Activated CD4-positive, alpha-beta T cell treated with anti-CD3 and anti-CD28 coated beads for 36 hours (primary cell): Measurements from ENCODE around the gene PLEKHO1. TPM values are rescaled to one million over a fixed set of nuclear protein-coding genes. Genes with fewer than 3 reads are reported as not detected.
"Not testable (repeated sequence)": the region's sequence is repeated elsewhere in the genome, so short reads cannot be mapped to it uniquely, and the experiment has no call there.

Source experiments
- ATAC-seq: fragments of 200-7000 bp; cut with Tn5 transposase; one replicate; pipeline ENCODE4 v1.10.0; 2021; ENCODE audit warnings: mild to moderate bottlenecking, moderate library complexity
- CTCF ChIA-PET: fragments of 350-600 bp; sonication (Branson Sonifier 250); formaldehyde crosslinking; loops from one replicate; lab custom pipeline; 2021; ENCODE audit warnings: antibody characterized with exemption; lab: Charles Lee
- POLR2A ChIA-PET: fragments of 350-600 bp; sonication (Branson Sonifier 250); formaldehyde crosslinking; loops from one replicate; lab custom pipeline; 2021; ENCODE audit warnings: antibody characterized with exemption, inconsistent platforms; lab: Charles Lee
- DNase-seq: peaks from one replicate; pipeline ENCODE4 v3.0.0-alpha.2; 2020
- H3K27ac Mint-ChIP-seq: one replicate; pipeline ENCODE4 v1.8.0; 2021; ENCODE audit warnings: mixed read lengths
- H3K27me3 Mint-ChIP-seq: one replicate; pipeline ENCODE4 v1.8.0; 2021; ENCODE audit warnings: mixed read lengths
- H3K36me3 Mint-ChIP-seq: one replicate; pipeline ENCODE4 v1.8.0; 2021; ENCODE audit warnings: low read depth, mixed read lengths
- H3K4me1 Mint-ChIP-seq: one replicate; pipeline ENCODE4 v1.8.0; 2021; ENCODE audit warnings: mixed read lengths
- H3K4me3 Mint-ChIP-seq: one replicate; pipeline ENCODE4 v1.8.0; 2021; ENCODE audit warnings: mild to moderate bottlenecking, moderate library complexity, mixed read lengths
- H3K9me3 Mint-ChIP-seq: one replicate; pipeline ENCODE4 v1.8.0; 2021; ENCODE audit warnings: low read depth, mixed read lengths
- intact Hi-C, 2 experiments: fragments of 100-400 bp; cut with DNase I in 1 of 2; cut with micrococcal nuclease in 1 of 2; formaldehyde crosslinking; loops; one replicate each; pipeline versions ENCODE4 v1.14.2 to v1.15.1; 2022 to 2024; cut with DNase I, micrococcal nuclease
- total RNA-seq, 2 experiments: library from RNA; stranded (reverse); gene quantifications; one replicate each; pipeline ENCODE4 v1.2.3, GENCODE V29; 2021

Gene PLEKHO1
- total RNA-seq, 2 experiments from 2014 or later: 13.2 TPM

GRCh38 chr1:150176593-150176992 is 26.9 kb downstream of the PLEKHO1 start:
- no peaks in the 10 kb centered on the region for H3K36me3 Mint-ChIP-seq
- intact Hi-C loops: no loop called here
- H3K27ac Mint-ChIP-seq: no peak overlapping the region
- no peak for ATAC-seq
- no peaks in the 10 kb centered on the region for H3K27me3 Mint-ChIP-seq
- H3K9me3 Mint-ChIP-seq: no peaks in the 10 kb centered on the region
- H3K4me1 Mint-ChIP-seq: no peaks in the 10 kb centered on the region
- ChIA-PET CTCF (interaction anchor here (1.3 kb wide), 1 partner anchor 11 kb away, joined by 4 read pairs; no protein-coding TSS in a partner anchor), POLR2A (no interaction called here)
- DNase-seq: no peak
- H3K4me3 Mint-ChIP-seq: no peak overlapping the region

- Mint-ChIP-seq H3K27me3 (no peaks in the 10 kb centered on the region), H3K9me3 (no peaks in the 10 kb centered on the region), H3K27ac (no peak overlapping the region), H3K4me3 (no peak overlapping the region), H3K36me3 (no peaks in the 10 kb centered on the region), H3K4me1 (no peaks in the 10 kb centered on the region)
- DNase-seq (no peak), ATAC-seq (no peak)
- ChIA-PET POLR2A (no interaction called here), CTCF (interaction anchor here (0.6 to 2.2 kb wide), 4 partner anchors 9 to 206 kb away, joined by 3 to 9 read pairs (median 4); no protein-coding TSS in a partner anchor)
- intact Hi-C loops: no loop called here
Measured at GRCh38 chr1:150178548-150178947, 28.8 kb downstream of the PLEKHO1 start.

DNA sequence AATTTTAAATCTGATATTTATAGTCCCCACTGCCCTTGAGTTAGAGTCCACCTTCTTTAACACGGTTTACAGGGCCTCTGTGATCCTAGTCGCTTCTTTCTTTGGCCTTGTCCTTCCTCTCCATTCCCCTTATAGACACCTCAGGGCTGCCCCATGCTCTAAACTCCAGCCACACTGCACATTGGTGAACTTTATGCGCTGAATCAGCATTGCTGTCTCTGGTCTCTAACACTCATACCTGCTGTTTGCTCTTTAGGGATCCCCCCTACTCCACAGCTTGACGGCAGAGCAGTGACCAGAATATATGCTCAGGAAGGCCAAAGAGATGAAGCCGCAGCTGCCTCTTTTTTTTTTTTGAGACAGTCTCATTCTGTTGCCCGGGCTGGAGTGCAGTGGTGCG is 30.2 kb downstream of the PLEKHO1 start:
- DNase-seq: no peak
- Mint-ChIP-seq H3K27me3 (no peaks in the 10 kb centered on the region), H3K9me3 (no peaks in the 10 kb centered on the region), H3K4me3 (no peak overlapping the region), H3K36me3 (no peaks in the 10 kb centered on the region), H3K27ac (no peak overlapping the region), H3K4me1 (no peaks in the 10 kb centered on the region)
- CTCF ChIA-PET: no interaction called here
- intact Hi-C loops: no loop called here
- no peak for ATAC-seq
- POLR2A ChIA-PET: no interaction called here

GRCh38 chr1:150180474-150180873 is 30.8 kb downstream of the PLEKHO1 start:
- Mint-ChIP-seq H3K4me3 (no peak overlapping the region), H3K36me3 (no peaks in the 10 kb centered on the region), H3K27ac (no peak overlapping the region), H3K4me1 (no peaks in the 10 kb centered on the region), H3K9me3 (no peaks in the 10 kb centered on the region), H3K27me3 (no peaks in the 10 kb centered on the region)
- intact Hi-C loops: no loop called here
- DNase-seq (no peak), ATAC-seq (no peak)
- ChIA-PET CTCF (no interaction called here), POLR2A (no interaction called here)

DNA sequence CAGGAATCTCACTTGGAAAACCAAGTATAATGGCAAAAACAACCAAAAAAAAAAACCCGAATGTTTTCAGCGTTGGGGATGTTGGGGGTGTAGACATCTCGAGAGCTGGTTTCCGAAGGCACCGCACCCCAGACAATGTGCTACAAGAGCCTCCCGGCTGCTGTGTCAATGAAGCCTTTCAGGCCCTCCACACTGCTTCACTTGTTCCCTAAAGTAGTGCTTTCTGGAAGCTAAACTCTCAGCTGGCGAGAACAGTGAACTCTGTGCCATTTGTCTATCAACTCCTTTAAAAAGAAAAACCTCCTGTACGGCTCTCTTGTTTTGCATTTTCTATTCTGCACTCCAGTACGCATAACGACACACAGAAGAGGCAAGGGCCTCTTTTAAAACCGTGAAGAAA is 32.5 kb downstream of the PLEKHO1 start:
- Mint-ChIP-seq H3K27ac (no peak overlapping the region), H3K4me1 (peaks cover 6% of the 10 kb centered on the region), H3K4me3 (no peak overlapping the region), H3K9me3 (no peaks in the 10 kb centered on the region), H3K36me3 (no peaks in the 10 kb centered on the region), H3K27me3 (no peaks in the 10 kb centered on the region)
- ChIA-PET POLR2A (no interaction called here), CTCF (interaction anchor here (0.9 kb wide), 1 partner anchor 109 kb away, joined by 3 read pairs; no protein-coding TSS in a partner anchor)
- no peak for DNase-seq
- intact Hi-C loops: no loop called here
- ATAC-seq: no peak

GRCh38 chr1:150183061-150183460 is 33.3 kb downstream of the PLEKHO1 start:
- peaks cover 10% of the 10 kb centered on the region for H3K4me1 Mint-ChIP-seq
- CTCF ChIA-PET: interaction anchor here (0.8 kb wide), 1 partner anchor 23 kb away, joined by 3 read pairs; no protein-coding TSS in a partner anchor
- ATAC-seq (no peak), DNase-seq (no peak)
- POLR2A ChIA-PET: no interaction called here
- no peaks in the 10 kb centered on the region for H3K36me3 Mint-ChIP-seq
- no peak overlapping the region for H3K4me3 Mint-ChIP-seq
- H3K27ac Mint-ChIP-seq: no peak overlapping the region
- no peaks in the 10 kb centered on the region for H3K9me3 Mint-ChIP-seq
- no peaks in the 10 kb centered on the region for H3K27me3 Mint-ChIP-seq
- intact Hi-C loops: no loop called here

DNA sequence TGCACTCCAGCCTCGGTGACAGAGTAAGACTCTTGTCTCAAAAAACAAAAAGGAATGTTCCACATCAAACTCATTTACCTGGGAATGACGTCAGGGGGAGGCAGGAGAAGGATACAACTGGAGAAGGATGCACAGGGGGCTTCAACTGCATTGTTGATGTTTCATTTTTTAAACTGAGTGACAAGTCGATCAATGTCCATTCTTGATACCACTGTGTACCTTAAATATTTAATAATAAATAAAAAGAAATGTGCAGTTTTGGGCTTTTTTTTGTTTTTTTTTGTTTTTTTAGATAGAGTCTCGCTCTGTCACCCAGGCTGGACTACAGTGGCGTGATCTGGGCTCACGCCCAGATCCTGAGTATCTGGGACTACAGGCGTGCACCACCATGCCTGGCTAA is 35.8 kb downstream of the PLEKHO1 start:
- intact Hi-C loops: loop anchor here in 1 of 2 experiments (5.0 kb wide), 2 partner anchors 118 to 223 kb away; partner anchors contain the start of gene VPS45
- ATAC-seq: no peak
- POLR2A ChIA-PET: no interaction called here

GRCh38 chr1:150186438-150186788 is 36.7 kb downstream of the PLEKHO1 start:
- not testable (repeated sequence) for H3K9me3 Mint-ChIP-seq, H3K27me3 Mint-ChIP-seq, H3K4me3 Mint-ChIP-seq, DNase-seq, H3K27ac Mint-ChIP-seq, ATAC-seq, H3K36me3 Mint-ChIP-seq
- peaks cover 10% of the 10 kb centered on the region for H3K4me1 Mint-ChIP-seq
- CTCF ChIA-PET: interaction anchor here (0.6 to 2.4 kb wide), 23 partner anchors 10 to 224 kb away, joined by 3 to 17 read pairs (median 5); partner anchors contain the start of genes C1orf54, PLEKHO1 and VPS45
- POLR2A ChIA-PET: interaction anchor here (0.7 to 1.5 kb wide), 3 partner anchors 11 to 299 kb away, joined by 3 to 5 read pairs (median 4); a partner anchor contains a TSS
- intact Hi-C loops: loop anchor here in 1 of 2 experiments (5.0 kb wide), 2 partner anchors 119 to 224 kb away; partner anchors contain the start of gene VPS45

More for the DNA sequence above, 35.8 kb downstream of the PLEKHO1 start:
- Mint-ChIP-seq H3K4me1 (peaks cover 10% of the 10 kb centered on the region), H3K27ac (no peak overlapping the region), H3K4me3 (no peak overlapping the region), H3K36me3 (no peaks in the 10 kb centered on the region), H3K9me3 (no peaks in the 10 kb centered on the region), H3K27me3 (no peaks in the 10 kb centered on the region)
- CTCF ChIA-PET: interaction anchor here (0.7 to 1.9 kb wide), 3 partner anchors 77 to 119 kb away, joined by 3 to 9 read pairs (median 3); no protein-coding TSS in a partner anchor
- no peak for DNase-seq

- Mint-ChIP-seq H3K27ac (peak overlapping the region; percentile 13), H3K4me1 (peaks cover 10% of the 10 kb centered on the region), H3K9me3 (no peaks in the 10 kb centered on the region), H3K4me3 (no peak overlapping the region), H3K36me3 (no peaks in the 10 kb centered on the region), H3K27me3 (no peaks in the 10 kb centered on the region)
- DNase-seq (peak; percentile 17), ATAC-seq (peak; percentile 82)
- intact Hi-C loops: loop anchor here (1.0 to 5.0 kb wide), 5 partner anchors 114 to 299 kb away; partner anchors contain the start of gene VPS45 (in 1 of the 2)
- CTCF ChIA-PET: interaction anchor here (0.6 to 2.4 kb wide), 50 partner anchors 9 to 298 kb away, joined by 3 to 17 read pairs (median 4); partner anchors contain the start of genes BOLA1, C1orf54, PLEKHO1 and VPS45
- POLR2A ChIA-PET: interaction anchor here (0.6 to 1.5 kb wide), 7 partner anchors 12 to 690 kb away, joined by 3 to 7 read pairs (median 4); partner anchors contain the start of gene RPRD2
Measured at GRCh38 chr1:150186789-150187559, 37.3 kb downstream of the PLEKHO1 start.

DNA sequence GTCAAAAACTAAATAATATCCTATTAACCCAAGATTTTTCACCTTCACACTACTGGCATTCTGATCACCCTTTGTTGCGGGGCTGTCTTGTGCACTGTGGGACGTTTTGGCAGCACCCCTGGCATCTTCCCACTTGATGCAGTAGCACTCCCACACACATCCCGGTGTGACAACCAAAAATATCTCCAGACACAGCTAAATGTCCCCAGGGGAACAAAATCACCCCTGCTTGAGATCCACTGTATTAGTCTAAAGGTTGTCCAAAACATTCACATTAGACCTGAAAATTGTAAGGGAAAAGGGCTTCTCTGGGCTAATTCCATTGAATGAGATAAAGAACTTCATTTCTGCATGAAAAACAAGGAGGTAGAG is 37.8 kb downstream of the PLEKHO1 start:
- H3K4me3 Mint-ChIP-seq: no peak overlapping the region
- H3K36me3 Mint-ChIP-seq: no peaks in the 10 kb centered on the region
- no peaks in the 10 kb centered on the region for H3K27me3 Mint-ChIP-seq
- H3K4me1 Mint-ChIP-seq: peaks cover 10% of the 10 kb centered on the region
- no peaks in the 10 kb centered on the region for H3K9me3 Mint-ChIP-seq
- ATAC-seq: peak; percentile 23
- ChIA-PET POLR2A (interaction anchor here (0.6 to 1.5 kb wide), 3 partner anchors 114 to 300 kb away, joined by 3 to 5 read pairs (median 4); partner anchors contain the start of gene RPRD2), CTCF (interaction anchor here (0.6 to 2.4 kb wide), 39 partner anchors 8 to 299 kb away, joined by 3 to 17 read pairs (median 4); partner anchors contain the start of genes BOLA1, C1orf54, PLEKHO1 and VPS45)
- intact Hi-C loops: loop anchor here (1.0 to 5.0 kb wide), 5 partner anchors 114 to 299 kb away; partner anchors contain the start of gene VPS45 (in 1 of the 2)
- no peak overlapping the region for H3K27ac Mint-ChIP-seq
- DNase-seq: no peak

DNA sequence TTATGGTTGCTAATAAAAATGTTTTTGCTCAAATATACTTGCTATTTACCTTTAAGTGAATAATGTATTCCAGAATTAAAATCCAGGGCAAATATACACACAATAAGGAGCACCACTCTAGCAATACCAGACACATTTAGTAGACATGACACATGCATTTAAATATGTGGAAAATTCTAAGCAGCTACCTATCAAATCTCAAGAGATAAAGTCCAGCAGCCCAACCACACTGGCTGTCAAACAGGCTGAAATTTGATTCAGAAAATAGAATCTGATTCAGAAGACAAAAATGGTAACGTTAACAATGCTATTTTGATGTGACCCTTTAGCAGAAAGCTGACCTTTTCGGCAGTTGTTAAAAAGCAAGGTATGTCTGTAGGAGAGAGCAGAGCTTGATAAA is 42.3 kb downstream of the PLEKHO1 start:
- CTCF ChIA-PET: interaction anchor here (0.7 kb wide), 1 partner anchor 87 kb away, joined by 3 read pairs; no protein-coding TSS in a partner anchor
- H3K4me1 Mint-ChIP-seq: peaks cover 7% of the 10 kb centered on the region

More for the DNA sequence above, 42.3 kb downstream of the PLEKHO1 start:
- POLR2A ChIA-PET: no interaction called here
- Mint-ChIP-seq H3K4me3 (no peak overlapping the region), H3K27ac (no peak overlapping the region), H3K36me3 (no peaks in the 10 kb centered on the region), H3K9me3 (no peaks in the 10 kb centered on the region), H3K27me3 (peaks cover 3% of the 10 kb centered on the region)
- intact Hi-C loops: no loop called here
- ATAC-seq (no peak), DNase-seq (no peak)
